IPS DF 6.9 (cell line): ENCODE results near the gene LCP1.
A peak's percentile ranks its signal among the peaks of the same experiment; 100 is the strongest.

Experiments
- DNase-seq: peaks from one replicate; pipeline ENCODE4 v3.0.0-alpha.2; 2013; ENCODE audit warnings: low read depth, low spot score
- H3K27ac ChIP-seq: one replicate; pipeline ENCODE4 v1.5.1; 2013; ENCODE audit warnings: low read length, control low read depth
- H3K27me3 ChIP-seq: 2 replicates; pipeline ENCODE4 v1.6.1; 2013; ENCODE audit warnings: mild to moderate bottlenecking, low read length; ENCODE audit not compliant: control insufficient read depth, insufficient read depth
- H3K36me3 ChIP-seq: 2 replicates; pipeline ENCODE4 v1.6.1; 2013; ENCODE audit warnings: low read length; ENCODE audit not compliant: control insufficient read depth, insufficient read depth
- H3K4me1 ChIP-seq: 2 replicates; pipeline ENCODE4 v1.6.1; 2013; ENCODE audit warnings: low read length; ENCODE audit not compliant: control insufficient read depth, insufficient read depth
- H3K4me3 ChIP-seq: 2 replicates; pipeline ENCODE4 v1.5.1; 2013; ENCODE audit warnings: mild to moderate bottlenecking, low read length
- H3K9me3 ChIP-seq: 2 replicates; pipeline ENCODE4 v1.6.1; 2013; ENCODE audit warnings: low read length, inconsistent platforms; ENCODE audit not compliant: control insufficient read depth, insufficient read depth
- WGBS: extraction: QIAGEN DNeasy Blood & Tissue Kit; methylation state at CpG from one replicate; pipeline ENCODE4 v1.1.7; 2013; ENCODE audit warnings: mixed read lengths, missing lambda C conversion rate; ENCODE audit not compliant: insufficient read length, insufficient coverage; 5-methylcytosine and 5-hydroxymethylcytosine counted together

The LCP1 gene

DNA sequence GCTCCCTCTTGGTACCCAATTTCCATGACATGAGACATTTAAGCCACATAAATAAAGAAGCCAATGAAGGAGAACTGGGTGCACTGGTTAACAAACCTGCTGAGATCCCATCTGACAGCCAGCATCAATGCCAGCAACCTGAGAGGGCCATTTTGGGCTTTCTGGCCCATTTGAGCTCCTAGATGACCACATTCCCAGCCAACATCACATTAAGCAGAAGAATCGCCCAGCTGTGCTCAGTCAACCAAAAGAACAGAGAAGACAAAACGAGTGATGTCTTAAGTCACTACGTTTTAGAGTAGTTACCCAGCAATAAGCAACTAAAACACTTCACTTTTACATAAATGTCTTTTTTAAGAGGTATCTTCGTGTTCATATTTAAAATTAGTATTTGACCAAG lies 21.9 kb downstream of the LCP1 start:
- Histone ChIP-seq H3K27me3 (no peaks in the 10 kb centered on the region), H3K4me1 (no peaks in the 10 kb centered on the region), H3K4me3 (no peak overlapping the region), H3K27ac (no peak overlapping the region), H3K36me3 (no peaks in the 10 kb centered on the region), H3K9me3 (no peaks in the 10 kb centered on the region)
- no peak for DNase-seq
- WGBS, result no CpG with 5 or more reads among the region's 4 CpGs

GRCh38 chr13:46158983-46159382 lies 23.0 kb downstream of the LCP1 start:
- no peaks in the 10 kb centered on the region for H3K9me3 ChIP-seq
- H3K36me3 ChIP-seq, result no peaks in the 10 kb centered on the region
- H3K27ac ChIP-seq, result no peak overlapping the region
- WGBS, result no CpG with 5 or more reads among the region's 2 CpGs
- H3K27me3 ChIP-seq, result no peaks in the 10 kb centered on the region
- no peak for DNase-seq
- no peaks in the 10 kb centered on the region for H3K4me1 ChIP-seq
- H3K4me3 ChIP-seq, result no peak overlapping the region

- no CpG with 5 or more reads among the region's 2 CpGs for WGBS
- Histone ChIP-seq H3K27me3 (no peaks in the 10 kb centered on the region), H3K36me3 (no peaks in the 10 kb centered on the region), H3K9me3 (no peaks in the 10 kb centered on the region), H3K4me3 (no peak overlapping the region), H3K4me1 (no peaks in the 10 kb centered on the region), H3K27ac (no peak overlapping the region)
- DNase-seq, result no peak
These were observed 23.8 kb downstream of the LCP1 start for GRCh38 chr13:46158222-46158621.

- DNase-seq, result no peak
- no peaks in the 10 kb centered on the region for H3K9me3 ChIP-seq
- H3K4me3 ChIP-seq, result no peak overlapping the region
- H3K27me3 ChIP-seq, result no peaks in the 10 kb centered on the region
- H3K36me3 ChIP-seq, result no peaks in the 10 kb centered on the region
- no peak overlapping the region for H3K27ac ChIP-seq
- WGBS, result no CpG with 5 or more reads among the region's 7 CpGs
- H3K4me1 ChIP-seq, result no peaks in the 10 kb centered on the region
These were observed 27.7 kb downstream of the LCP1 start for GRCh38 chr13:46154136-46154801.

- no peak for DNase-seq
- no CpG with 5 or more reads among the region's 6 CpGs for WGBS
- no peaks in the 10 kb centered on the region for H3K9me3 ChIP-seq
- no peak overlapping the region for H3K27ac ChIP-seq
- no peaks in the 10 kb centered on the region for H3K36me3 ChIP-seq
- H3K27me3 ChIP-seq, result no peaks in the 10 kb centered on the region
- H3K4me1 ChIP-seq, result no peaks in the 10 kb centered on the region
- H3K4me3 ChIP-seq, result no peak overlapping the region
These were observed 29.2 kb downstream of the LCP1 start for GRCh38 chr13:46152627-46153328.

- H3K27ac ChIP-seq, result no peak overlapping the region
These were observed 31.8 kb downstream of the LCP1 start for GRCh38 chr13:46150134-46150693.

GRCh38 chr13:46149272-46150133 lies 32.5 kb downstream of the LCP1 start:
- Histone ChIP-seq H3K27ac (no peak overlapping the region), H3K27me3 (no peaks in the 10 kb centered on the region), H3K4me3 (no peak overlapping the region), H3K4me1 (no peaks in the 10 kb centered on the region), H3K9me3 (no peaks in the 10 kb centered on the region), H3K36me3 (no peaks in the 10 kb centered on the region)
- WGBS, result no CpG with 5 or more reads among the region's 7 CpGs
- DNase-seq, result no peak

More at GRCh38 chr13:46150134-46150693, 31.8 kb downstream of the LCP1 start:
- WGBS, result no CpG with 5 or more reads among the region's 1 CpG
- H3K4me3 ChIP-seq, result no peak overlapping the region
- no peaks in the 10 kb centered on the region for H3K36me3 ChIP-seq
- H3K9me3 ChIP-seq, result no peaks in the 10 kb centered on the region
- no peaks in the 10 kb centered on the region for H3K27me3 ChIP-seq
- H3K4me1 ChIP-seq, result no peaks in the 10 kb centered on the region
- DNase-seq, result no peak

- Histone ChIP-seq H3K4me3 (no peak overlapping the region), H3K27ac (no peak overlapping the region), H3K9me3 (no peaks in the 10 kb centered on the region), H3K4me1 (no peaks in the 10 kb centered on the region), H3K36me3 (no peaks in the 10 kb centered on the region), H3K27me3 (no peaks in the 10 kb centered on the region)
- DNase-seq, result peak; percentile 31
- WGBS, result no CpG with 5 or more reads among the region's 3 CpGs
These were observed 35.1 kb downstream of the LCP1 start for GRCh38 chr13:46146898-46147297.

DNA sequence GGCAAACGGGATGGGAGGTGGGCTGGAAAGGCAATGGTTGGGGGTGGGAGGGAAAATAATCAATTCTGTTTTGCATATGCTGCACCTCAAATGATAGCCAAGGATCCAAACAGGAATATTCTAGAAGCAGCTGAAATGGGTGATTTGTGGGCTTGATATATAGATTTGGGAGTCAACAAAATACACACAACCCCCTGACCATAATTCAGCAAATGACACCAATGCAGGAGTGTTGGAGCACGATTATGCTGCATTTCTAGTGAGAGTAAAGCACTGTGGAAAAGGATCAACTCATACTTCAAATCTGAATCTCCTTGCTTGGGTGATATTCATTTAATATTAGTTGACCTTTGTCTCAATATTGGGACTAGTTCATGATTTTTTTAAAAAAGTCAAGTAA lies 36.0 kb downstream of the LCP1 start:
- H3K4me1 ChIP-seq, result no peaks in the 10 kb centered on the region
- no peak overlapping the region for H3K27ac ChIP-seq
- DNase-seq, result no peak
- no CpG with 5 or more reads among the region's 2 CpGs for WGBS
- H3K27me3 ChIP-seq, result no peaks in the 10 kb centered on the region
- no peaks in the 10 kb centered on the region for H3K36me3 ChIP-seq
- H3K9me3 ChIP-seq, result no peaks in the 10 kb centered on the region
- H3K4me3 ChIP-seq, result no peak overlapping the region

DNA sequence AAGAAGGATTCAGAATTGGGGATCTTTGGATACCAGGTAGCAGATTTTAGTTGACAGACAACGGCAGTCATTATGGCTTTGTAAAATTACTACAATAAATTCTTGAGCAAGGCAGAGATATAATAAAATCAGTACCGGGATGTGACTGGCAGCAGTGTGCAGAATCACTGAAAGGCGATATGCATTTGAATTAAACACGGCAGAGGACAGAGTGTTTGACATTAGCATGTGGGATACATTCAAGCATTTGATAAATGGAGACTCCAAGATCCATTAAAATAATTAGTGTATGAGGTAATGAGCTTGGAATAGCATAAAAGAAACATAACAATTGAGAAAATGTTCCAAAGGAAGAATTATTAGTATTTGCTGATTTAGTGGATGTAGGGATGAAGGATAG lies 36.8 kb downstream of the LCP1 start:
- H3K4me1 ChIP-seq, result no peaks in the 10 kb centered on the region
- no peaks in the 10 kb centered on the region for H3K9me3 ChIP-seq
- DNase-seq, result no peak
- no peaks in the 10 kb centered on the region for H3K36me3 ChIP-seq
- H3K4me3 ChIP-seq, result no peak overlapping the region
- no peak overlapping the region for H3K27ac ChIP-seq
- no CpG with 5 or more reads among the region's 4 CpGs for WGBS
- no peaks in the 10 kb centered on the region for H3K27me3 ChIP-seq
